Keratinocyte (primary cell): ENCODE results near the gene HP1BP3. TPM values are rescaled to one million over a fixed set of nuclear protein-coding genes. Genes with fewer than 3 reads are reported as not detected.

Experiments used
- DNase-seq: peaks from one replicate; pipeline ENCODE4 v3.0.0-alpha.2; 2011; ENCODE audit warnings: low read depth, missing footprints, low spot score
- FAIRE-seq: peaks from 2 replicates; lab custom pipeline; 2011; peaks lifted over from hg19 to GRCh38; lab: Jason Lieb, UNC
- H2AFZ ChIP-seq: 2 replicates; pipeline ENCODE4 v1.6.0; 2012; ENCODE audit warnings: low read length, control low read depth, inconsistent platforms; ENCODE audit not compliant: control insufficient read depth
- H3K27ac ChIP-seq: 2 replicates; pipeline ENCODE4 v1.5.1; 2011; ENCODE audit warnings: low read length; ENCODE audit not compliant: control insufficient read depth, insufficient read depth
- H3K27me3 ChIP-seq: 3 replicates; pipeline ENCODE4 v1.6.0; 2011; ENCODE audit warnings: low read length; ENCODE audit not compliant: control insufficient read depth, insufficient read depth; ENCODE audit errors: extremely low read depth
- H3K36me3 ChIP-seq, 2 experiments: 2 replicates in 1 of 2; 3 replicates in 1 of 2; pipeline ENCODE4 v1.5.1; 2011; ENCODE audit warnings: low read length in 2 of 2, mild to moderate bottlenecking in 1 of 2; ENCODE audit not compliant: control insufficient read depth in 2 of 2, insufficient read depth in 2 of 2; ENCODE audit errors: extremely low read depth in 1 of 2
- H3K4me1 ChIP-seq: 3 replicates; pipeline ENCODE4 v1.5.1; 2011; ENCODE audit warnings: low read length; ENCODE audit not compliant: control insufficient read depth, insufficient read depth; ENCODE audit errors: extremely low read depth
- H3K4me2 ChIP-seq: 3 replicates; pipeline ENCODE4 v1.6.0; 2011; ENCODE audit warnings: low read depth, low read length; ENCODE audit not compliant: control insufficient read depth, insufficient read depth; ENCODE audit errors: extremely low read depth
- H3K4me3 ChIP-seq, 3 experiments: fragments of 200-600 bp in 1 of 3; sonication (generic) in 1 of 3; 2 replicates in 2 of 3; 3 replicates in 1 of 3; pipeline ENCODE4 v1.5.1; 2011 to 2016; ENCODE audit warnings: low read length in 3 of 3, mild to moderate bottlenecking in 3 of 3, control low read depth in 2 of 3, inconsistent platforms in 1 of 3, low read depth in 1 of 3, mixed read lengths in 1 of 3, mixed run types in 1 of 3, moderate library complexity in 1 of 3; ENCODE audit not compliant: control insufficient read depth in 2 of 3, insufficient read depth in 2 of 3; ENCODE audit errors: extremely low read depth in 1 of 3
- H3K79me2 ChIP-seq: 2 replicates; pipeline ENCODE4 v1.6.0; 2012; ENCODE audit warnings: low read length; ENCODE audit not compliant: control insufficient read depth, insufficient read depth
- H3K9ac ChIP-seq: 3 replicates; pipeline ENCODE4 v1.6.0; 2011; ENCODE audit warnings: low read length; ENCODE audit not compliant: control insufficient read depth, insufficient read depth; ENCODE audit errors: extremely low read depth
- H3K9me1 ChIP-seq: 3 replicates; pipeline ENCODE4 v1.6.0; 2011; ENCODE audit warnings: low read length; ENCODE audit not compliant: control insufficient read depth, insufficient read depth; ENCODE audit errors: extremely low read depth
- H3K9me3 ChIP-seq: 2 replicates; pipeline ENCODE4 v1.5.1; 2012; ENCODE audit warnings: low read depth, low read length; ENCODE audit not compliant: control insufficient read depth
- H4K20me1 ChIP-seq: 3 replicates; pipeline ENCODE4 v1.6.0; 2011; ENCODE audit warnings: low read length; ENCODE audit not compliant: control insufficient read depth, insufficient read depth; ENCODE audit errors: extremely low read depth
- EZH2 ChIP-seq: IDR thresholded peaks from one replicate; pipeline ENCODE4 v1.6.1; 2012; ENCODE audit warnings: inconsistent platforms, mild to moderate bottlenecking, low read length, moderate library complexity
- dilution Hi-C: fragments of 300-500 bp; cut with MboI; formaldehyde crosslinking; loops from one replicate; pipeline ENCODE4 v1.7.0; 2020; ENCODE audit warnings: low sequenced_read_pairs; ENCODE audit not compliant: extremely low pct_ligation_motif_present
- polyA minus RNA-seq, 3 experiments: library from RNA; depleted of rRNA, polyadenylated mRNA; stranded (reverse); fragments of >200 nt; gene quantifications; 1 replicate in 1 of 3; 2 replicates in 1 of 3; 3 replicates in 1 of 3; pipeline ENCODE4 v1.2.3, GENCODE V29; 2011
- polyA plus RNA-seq, 5 experiments: library from polyadenylated mRNA; depleted of rRNA in 3 of 5; stranded (reverse) in 3 of 5; stranded (forward) in 1 of 5; unstranded in 1 of 5; fragments of >200 nt; gene quantifications; 1 replicate in 1 of 5; 2 replicates in 3 of 5; 3 replicates in 1 of 5; pipeline versions ENCODE4 v1.2.1 to v1.2.3, GENCODE V29; 2011 to 2012; ENCODE audit warnings: missing spikeins in 2 of 5, low read depth in 1 of 5, low replicate concordance in 1 of 5
- TF ChIP-seq, protein P1 (sequence below), 3 experiments: IDR thresholded peaks in 1 of 3; conservative IDR thresholded peaks in 1 of 3; optimal IDR thresholded peaks in 1 of 3; 2 replicates in 2 of 3; 3 replicates in 1 of 3; pipeline versions ENCODE3 to v1.5.1; 2011; ENCODE audit warnings: low read length in 3 of 3, mild to moderate bottlenecking in 3 of 3, moderate library complexity in 2 of 3, control low read depth in 1 of 3, inconsistent platforms in 1 of 3; ENCODE audit not compliant: insufficient read depth in 2 of 3; ENCODE audit errors: extremely low read depth in 1 of 3

HP1BP3 gene, protein sequence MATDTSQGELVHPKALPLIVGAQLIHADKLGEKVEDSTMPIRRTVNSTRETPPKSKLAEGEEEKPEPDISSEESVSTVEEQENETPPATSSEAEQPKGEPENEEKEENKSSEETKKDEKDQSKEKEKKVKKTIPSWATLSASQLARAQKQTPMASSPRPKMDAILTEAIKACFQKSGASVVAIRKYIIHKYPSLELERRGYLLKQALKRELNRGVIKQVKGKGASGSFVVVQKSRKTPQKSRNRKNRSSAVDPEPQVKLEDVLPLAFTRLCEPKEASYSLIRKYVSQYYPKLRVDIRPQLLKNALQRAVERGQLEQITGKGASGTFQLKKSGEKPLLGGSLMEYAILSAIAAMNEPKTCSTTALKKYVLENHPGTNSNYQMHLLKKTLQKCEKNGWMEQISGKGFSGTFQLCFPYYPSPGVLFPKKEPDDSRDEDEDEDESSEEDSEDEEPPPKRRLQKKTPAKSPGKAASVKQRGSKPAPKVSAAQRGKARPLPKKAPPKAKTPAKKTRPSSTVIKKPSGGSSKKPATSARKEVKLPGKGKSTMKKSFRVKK
- polyA plus RNA-seq (92.8 to 156 TPM (median 148 TPM) in 3 replicates), polyA minus RNA-seq (19.4 to 82.1 TPM (median 25.5 TPM) in 3 replicates)
- 100 TPM for polyA plus RNA-seq (2011; ENCODE audit: low read depth)
- polyA plus RNA-seq (2011; cell fraction: cytosol; rRNA removed): 74.7 and 79.8 TPM in 2 replicates
- polyA plus RNA-seq (2011; cell fraction: nucleus; rRNA removed): 271 and 303 TPM in 2 replicates
- polyA plus RNA-seq (2012; ENCODE audit: low replicate concordance): 69.7 and 97.5 TPM in 2 replicates
- 83.1 TPM for polyA minus RNA-seq (2011; cell fraction: cytosol; rRNA and poly(A)+ RNA removed)
- 57.1 and 94.3 TPM in 2 replicates for polyA minus RNA-seq (2011; cell fraction: nucleus; rRNA and poly(A)+ RNA removed)

DNA sequence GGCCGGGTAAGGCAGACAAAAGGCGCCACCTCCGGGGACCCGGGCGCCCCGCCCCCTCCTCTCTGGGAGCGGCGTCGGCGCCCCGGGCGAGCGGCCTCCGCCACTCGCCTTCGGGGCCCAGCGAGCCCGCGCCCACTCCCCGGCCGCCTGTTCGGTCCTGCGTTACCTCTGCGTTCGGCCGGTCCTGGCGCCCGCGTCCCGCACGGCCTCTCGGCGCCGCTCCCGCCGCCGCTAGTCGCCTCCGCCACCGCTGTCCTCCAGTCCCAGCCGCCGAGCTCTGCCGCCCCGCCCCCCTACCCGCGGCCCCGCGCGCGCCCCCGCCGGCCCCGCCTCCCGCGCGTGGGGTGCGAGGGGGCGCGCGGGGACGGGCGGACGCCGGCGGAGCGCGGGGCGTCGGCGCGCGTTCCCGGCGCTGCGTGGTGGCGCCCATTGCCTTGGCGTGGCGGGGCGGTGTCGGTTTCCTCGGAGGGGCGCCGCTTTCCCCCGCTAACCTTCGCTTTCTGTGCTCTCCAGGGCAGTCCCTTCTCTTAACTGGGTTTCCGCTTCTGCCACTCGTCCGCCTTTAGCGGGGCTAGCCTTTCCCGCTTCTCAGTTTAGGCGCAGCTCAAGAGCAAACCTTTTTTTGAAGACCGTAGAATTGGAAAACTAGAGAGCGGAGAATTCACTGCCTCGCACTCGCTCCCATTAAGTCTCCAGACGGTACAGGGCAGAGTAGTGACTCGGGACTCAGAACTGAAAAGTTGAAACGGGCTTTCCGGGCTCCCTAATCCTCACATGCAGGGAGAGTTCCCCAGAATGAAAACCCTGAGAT, at the start of gene HP1BP3:
Gene HP1BP3 (minus strand): TSS at position 279 of the 811 bp plus-strand sequence. CDS start 6,867 bp downstream, outside the sequence.
- DNase-seq: no peak
- Histone ChIP-seq H2AFZ (peak within 1 kb of the TSS; percentile 89), H3K4me3 (peak within 1 kb of the TSS; percentile 72 to 96 (median 88)), H3K36me3 (no peaks in the 10 kb centered on the region), H3K4me1 (peaks cover 13% of the 10 kb centered on the region), H3K27ac (peak within 1 kb of the TSS; percentile 93), H3K79me2 (peaks cover 41% of the 10 kb centered on the region), H4K20me1 (peaks cover 12% of the 10 kb centered on the region), H3K9ac (peak within 1 kb of the TSS; percentile 97), H3K4me2 (peak within 1 kb of the TSS; percentile 98), H3K27me3 (no peaks in the 10 kb centered on the region), H3K9me1 (no peaks in the 10 kb centered on the region), H3K9me3 (no peaks in the 10 kb centered on the region)
- dilution Hi-C loops: no loop called here
- FAIRE-seq: no peak
- TF ChIP-seq EZH2: no peak
- TF ChIP-seq, protein P1, sequence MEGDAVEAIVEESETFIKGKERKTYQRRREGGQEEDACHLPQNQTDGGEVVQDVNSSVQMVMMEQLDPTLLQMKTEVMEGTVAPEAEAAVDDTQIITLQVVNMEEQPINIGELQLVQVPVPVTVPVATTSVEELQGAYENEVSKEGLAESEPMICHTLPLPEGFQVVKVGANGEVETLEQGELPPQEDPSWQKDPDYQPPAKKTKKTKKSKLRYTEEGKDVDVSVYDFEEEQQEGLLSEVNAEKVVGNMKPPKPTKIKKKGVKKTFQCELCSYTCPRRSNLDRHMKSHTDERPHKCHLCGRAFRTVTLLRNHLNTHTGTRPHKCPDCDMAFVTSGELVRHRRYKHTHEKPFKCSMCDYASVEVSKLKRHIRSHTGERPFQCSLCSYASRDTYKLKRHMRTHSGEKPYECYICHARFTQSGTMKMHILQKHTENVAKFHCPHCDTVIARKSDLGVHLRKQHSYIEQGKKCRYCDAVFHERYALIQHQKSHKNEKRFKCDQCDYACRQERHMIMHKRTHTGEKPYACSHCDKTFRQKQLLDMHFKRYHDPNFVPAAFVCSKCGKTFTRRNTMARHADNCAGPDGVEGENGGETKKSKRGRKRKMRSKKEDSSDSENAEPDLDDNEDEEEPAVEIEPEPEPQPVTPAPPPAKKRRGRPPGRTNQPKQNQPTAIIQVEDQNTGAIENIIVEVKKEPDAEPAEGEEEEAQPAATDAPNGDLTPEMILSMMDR (optimal IDR thresholded peaks at IDR 0.05 in 1 of 3, IDR thresholded peaks at IDR 0.05 in 1 of 3, conservative IDR thresholded peaks at IDR 0.05 in 1 of 3; ENCODE audit: extremely low read depth in 1 of 3, insufficient read depth in 2 of 3, low read length in 3 of 3): no peak

GRCh38 chr1:20836230-20836629, 49.1 kb upstream of the HP1BP3 start:
- no peaks in the 10 kb centered on the region for H3K9me3 ChIP-seq
- H3K27me3 ChIP-seq: no peaks in the 10 kb centered on the region
- H3K9me1 ChIP-seq: no peaks in the 10 kb centered on the region
- H4K20me1 ChIP-seq: no peaks in the 10 kb centered on the region
- no peaks in the 10 kb centered on the region for H3K79me2 ChIP-seq
- H3K4me2 ChIP-seq: no peak overlapping the region
- DNase-seq (no peak), FAIRE-seq (no peak)
- no peak for TF ChIP-seq EZH2
- TF ChIP-seq, protein P1 (optimal IDR thresholded peaks at IDR 0.05 in 1 of 3, IDR thresholded peaks at IDR 0.05 in 1 of 3, conservative IDR thresholded peaks at IDR 0.05 in 1 of 3; ENCODE audit: extremely low read depth in 1 of 3, insufficient read depth in 2 of 3, low read length in 3 of 3): no peak
- dilution Hi-C loops: no loop called here
- peaks cover 2 to 8% of the 10 kb centered on the region in 2 experiments for H3K36me3 ChIP-seq
- H3K27ac ChIP-seq: no peak overlapping the region
- H3K9ac ChIP-seq: no peak overlapping the region
- H3K4me1 ChIP-seq: no peaks in the 10 kb centered on the region
- H3K4me3 ChIP-seq: no peak overlapping the region
- no peak overlapping the region for H2AFZ ChIP-seq
